HG02588 (cell line): ENCODE measurements around the gene MAPRE2.
A peak's percentile ranks its signal among the peaks of the same experiment; 100 is the strongest.

Source experiments
- ATAC-seq: cut with Tn5 transposase; IDR thresholded peaks from one replicate; pipeline ENCODE4 v1.9.1; 2021; ENCODE audit warnings: mild to moderate bottlenecking, moderate library complexity; ENCODE audit not compliant: unreplicated experiment

Gene MAPRE2

DNA sequence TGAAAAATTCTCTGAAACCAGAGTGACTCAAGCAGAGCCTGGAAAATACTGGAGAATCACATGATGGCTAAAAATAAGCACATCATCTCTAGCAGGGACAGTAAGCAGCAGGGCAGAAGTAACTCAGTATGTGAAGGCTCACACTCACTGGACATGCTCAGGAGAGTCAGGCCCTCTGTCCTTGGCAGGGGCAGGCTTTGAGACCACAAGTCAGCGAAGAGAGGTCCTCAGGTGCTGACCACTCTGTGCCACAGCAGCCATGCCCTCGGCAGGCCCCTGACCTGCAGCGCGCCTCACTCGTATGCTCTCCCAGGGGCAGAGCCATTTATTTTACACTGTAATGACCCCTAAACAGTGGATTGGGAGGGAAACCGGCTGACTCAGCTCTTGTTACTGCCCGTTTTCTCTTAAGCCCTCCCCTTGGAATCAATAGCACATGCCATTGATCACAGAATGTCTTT lies 76.8 kb downstream of the MAPRE2 start:
- no peak for ATAC-seq

DNA sequence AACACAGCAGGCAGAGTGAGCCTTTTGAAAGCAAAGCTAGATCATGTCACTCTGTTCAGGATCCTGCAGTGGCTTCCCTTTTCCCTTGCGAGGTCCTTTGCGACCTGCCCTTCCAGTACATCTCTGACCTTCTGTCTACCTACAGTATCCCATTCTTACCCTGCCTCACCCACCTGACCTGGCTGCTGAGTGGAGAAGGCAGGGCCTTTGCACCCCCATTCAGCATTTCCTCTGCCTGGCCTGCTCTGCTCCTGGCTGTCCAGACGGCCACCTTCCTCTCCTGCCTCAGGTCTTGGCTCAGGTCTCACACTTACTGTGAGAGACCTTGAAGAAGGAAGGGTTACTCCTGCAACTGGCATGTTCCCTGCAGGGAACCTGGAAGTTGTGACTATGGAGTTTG lies 77.4 kb downstream of the MAPRE2 start:
- no peak for ATAC-seq

DNA sequence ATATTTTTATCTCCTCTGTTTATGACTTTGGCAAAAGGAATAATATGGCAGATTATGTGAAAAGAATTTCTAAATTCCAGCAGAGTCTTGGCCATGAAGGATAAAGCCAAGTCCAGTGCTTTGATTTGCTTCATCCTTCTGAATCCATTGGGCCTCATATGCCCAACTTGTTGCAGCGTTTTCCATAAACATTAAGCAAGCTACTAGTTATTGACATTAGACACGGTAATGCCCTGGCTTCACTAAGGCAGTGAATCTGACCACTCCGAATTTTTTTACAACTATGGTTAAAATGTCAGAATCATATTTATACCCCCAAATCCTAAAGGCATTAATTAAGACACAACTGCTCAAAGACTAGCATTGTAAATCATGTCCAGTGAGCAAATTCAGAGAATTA lies 79.8 kb downstream of the MAPRE2 start:
- no peak for ATAC-seq

- no peak for ATAC-seq
Observed at GRCh38 chr18:35121531-35121930, 80.3 kb downstream of the MAPRE2 start.

DNA sequence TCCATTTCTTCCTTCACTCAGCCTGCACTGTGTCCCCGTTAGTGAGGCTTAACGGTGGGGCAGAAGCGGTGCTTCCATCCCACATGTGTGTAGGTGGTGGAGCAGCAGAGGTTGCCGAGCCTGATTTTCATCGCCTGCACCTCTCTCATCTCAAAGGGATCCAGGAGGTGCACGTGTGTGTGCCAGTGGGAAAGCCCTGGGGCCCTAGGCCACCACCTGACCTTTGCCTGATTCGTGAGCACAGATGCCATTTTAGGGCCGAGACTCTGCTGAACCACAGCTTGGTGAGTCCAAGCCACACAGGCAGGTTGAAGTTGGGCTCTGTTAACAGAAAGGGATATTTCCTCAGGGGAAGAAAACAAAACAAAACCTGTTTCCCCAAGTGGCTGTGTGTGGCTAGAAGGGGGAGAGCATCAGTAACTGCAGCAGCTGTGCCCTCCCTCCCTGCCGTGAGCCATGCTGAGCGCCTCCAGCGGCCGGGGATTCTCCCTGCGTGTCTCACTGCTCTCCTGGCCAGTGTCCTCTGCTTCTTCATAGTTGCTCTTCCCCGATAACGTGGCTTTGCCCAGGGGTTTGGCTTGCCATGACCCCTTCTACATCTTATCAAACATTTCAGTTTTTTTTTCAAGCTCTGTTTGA lies 81.5 kb downstream of the MAPRE2 start:
- ATAC-seq, result peak; percentile 60

DNA sequence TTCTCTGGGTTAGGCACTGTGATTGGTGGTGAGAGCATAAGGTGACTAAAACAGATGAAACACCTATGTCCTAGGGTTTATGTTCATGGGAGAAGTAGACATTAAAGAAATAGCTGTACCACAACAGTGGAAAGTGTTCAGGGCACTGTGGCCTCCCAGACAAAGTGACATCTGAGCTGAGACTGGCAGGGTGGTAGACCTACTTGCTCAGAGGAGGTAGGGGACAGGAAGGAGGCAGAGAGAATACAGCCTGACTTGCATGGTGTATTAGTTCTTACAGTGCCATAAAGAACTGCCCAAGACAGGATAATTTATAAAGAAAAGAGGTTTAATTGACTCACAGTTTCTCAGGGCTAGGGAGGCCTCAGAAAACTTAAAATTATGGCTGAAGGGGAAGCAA lies 82.6 kb downstream of the MAPRE2 start:
- ATAC-seq, result no peak

GRCh38 chr18:35127201-35127600 lies 86.0 kb downstream of the MAPRE2 start:
- no peak for ATAC-seq

DNA sequence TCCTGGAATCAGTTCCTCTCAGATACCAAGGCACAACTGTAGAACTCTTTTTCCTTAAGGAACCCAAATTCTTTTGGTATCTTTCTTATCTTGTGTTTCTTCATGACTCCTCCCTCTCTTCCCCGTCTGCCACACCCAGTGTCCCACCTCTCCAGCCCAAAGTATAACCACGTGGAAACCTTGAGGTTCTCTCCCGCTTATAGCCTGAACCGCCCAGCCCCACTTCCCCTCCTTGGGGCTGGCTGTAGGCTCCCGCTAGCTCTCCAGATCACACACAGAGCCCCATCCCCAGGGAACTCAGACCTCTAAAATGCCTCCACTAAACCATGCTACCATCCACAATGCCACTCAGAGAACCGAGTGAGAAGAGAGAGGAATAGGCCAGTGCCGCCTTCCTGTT lies 87.5 kb downstream of the MAPRE2 start:
- no peak for ATAC-seq

- no peak for ATAC-seq
Observed at GRCh38 chr18:35130236-35130635, 89.0 kb downstream of the MAPRE2 start.

DNA sequence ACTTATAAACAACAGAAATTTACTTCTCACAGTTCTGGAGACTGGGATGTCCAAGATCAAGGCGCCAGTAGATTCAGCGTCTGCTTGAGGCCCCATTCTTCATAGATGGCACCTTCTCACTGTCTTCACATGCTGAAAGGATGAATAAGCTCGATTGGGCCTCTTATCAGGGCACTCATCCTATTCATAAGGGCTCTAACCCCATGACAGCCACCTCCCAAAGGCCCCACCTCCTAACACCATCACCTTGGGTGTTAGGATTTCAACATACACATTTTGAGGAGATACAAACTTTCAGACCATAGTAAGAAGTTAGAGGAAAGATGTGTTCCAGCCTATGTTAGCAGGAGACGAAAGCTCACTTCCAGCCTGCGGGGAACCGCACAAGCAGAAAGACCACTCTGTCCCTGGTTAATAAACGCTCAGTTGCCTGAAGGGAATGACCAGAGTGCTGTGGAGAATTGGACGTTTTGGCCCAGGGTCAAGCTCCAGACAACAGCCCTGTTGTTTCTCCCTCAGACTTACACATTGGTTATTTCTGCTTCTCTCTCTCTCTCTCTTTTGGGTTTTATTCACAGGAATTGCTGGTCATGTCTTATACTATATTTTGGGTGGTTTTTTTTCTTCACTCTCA lies 90.3 kb downstream of the MAPRE2 start:
- no peak for ATAC-seq

GRCh38 chr18:35132021-35132902 lies 91.0 kb downstream of the MAPRE2 start:
- no peak for ATAC-seq

- no peak for ATAC-seq
Observed at GRCh38 chr18:35134190-35134730, 93.0 kb downstream of the MAPRE2 start.

DNA sequence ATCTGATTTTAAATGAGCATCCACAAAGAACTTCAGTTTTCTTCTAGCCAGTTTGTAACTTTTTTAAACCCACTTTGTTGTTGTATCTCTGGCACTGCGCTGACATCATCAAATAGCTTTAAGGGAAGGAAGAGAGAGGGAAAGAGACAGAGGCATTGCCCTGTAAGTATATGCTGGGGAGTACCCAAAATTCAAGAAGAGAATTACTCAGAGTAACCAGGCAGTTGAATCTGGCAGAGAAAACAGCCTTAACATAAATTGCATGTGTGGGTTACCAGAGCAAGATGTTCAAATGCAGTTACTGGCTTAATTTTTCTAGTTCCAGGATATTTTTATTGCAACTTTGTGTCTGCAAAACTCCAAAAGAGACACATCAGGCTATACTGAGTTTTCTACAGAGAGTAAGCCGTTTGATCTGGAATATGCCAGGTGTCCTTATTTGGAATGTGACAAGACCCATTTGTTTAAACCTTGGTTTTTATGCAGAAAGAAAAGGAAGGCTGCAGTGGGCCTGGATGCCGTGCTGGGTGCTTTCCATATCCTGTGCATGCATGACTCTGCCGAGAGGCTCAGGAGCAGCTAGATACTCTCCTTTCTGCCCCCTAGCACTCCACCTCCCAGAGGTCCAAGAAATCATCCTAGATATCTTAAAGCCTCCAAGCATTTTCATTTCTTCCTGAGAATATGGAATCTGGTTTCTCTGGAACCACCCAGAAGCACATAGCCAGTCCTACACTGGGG lies 93.7 kb downstream of the MAPRE2 start:
- ATAC-seq, result no peak

- no peak for ATAC-seq
Observed at GRCh38 chr18:35136248-35136647, 95.0 kb downstream of the MAPRE2 start.

DNA sequence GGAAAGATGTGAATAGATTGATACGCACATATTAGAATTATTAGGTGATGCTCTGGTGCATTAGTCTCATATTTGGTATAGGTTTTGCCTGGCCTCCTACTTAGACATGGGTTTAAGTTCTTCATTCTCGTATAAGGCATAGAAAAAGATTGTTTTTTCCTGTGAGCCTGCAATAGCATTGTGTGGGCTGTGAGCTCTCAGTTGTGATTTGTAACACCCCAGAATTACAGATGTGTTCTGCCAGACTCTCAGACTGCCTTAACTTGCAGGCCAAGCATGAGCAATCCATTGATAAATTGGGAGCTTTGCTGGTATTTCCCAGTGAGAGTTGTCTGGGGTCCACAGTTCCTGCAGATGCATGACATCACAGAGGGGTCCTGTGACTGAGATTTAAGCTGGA lies 95.7 kb downstream of the MAPRE2 start:
- no peak for ATAC-seq

- no peak for ATAC-seq
Observed at GRCh38 chr18:35137632-35138031, 96.4 kb downstream of the MAPRE2 start.

- ATAC-seq, result no peak
Observed at GRCh38 chr18:35138773-35139172, 97.6 kb downstream of the MAPRE2 start.

- ATAC-seq, result no peak
Observed at GRCh38 chr18:35139517-35139916, 98.3 kb downstream of the MAPRE2 start.

GRCh38 chr18:35141077-35141476 lies 99.9 kb downstream of the MAPRE2 start:
- ATAC-seq, result no peak

- ATAC-seq, result no peak
Observed at GRCh38 chr18:35141567-35142274, 100.5 kb downstream of the MAPRE2 start.
